ENCODE measurements around the gene UPK3A.

The UPK3A gene

GRCh38 chr22:45303181-45303580, 18.4 kb downstream of the UPK3A start:
- no peaks in the 10 kb centered on the region for H3K9me3 Mint-ChIP-seq
- no peaks in the 10 kb centered on the region for H3K36me3 Mint-ChIP-seq (ENCODE audit: low read depth)
- H3K27ac Mint-ChIP-seq = no peak overlapping the region
- no peaks in the 10 kb centered on the region for H3K4me1 Mint-ChIP-seq
- TF ChIP-seq CTCF (IDR thresholded peaks at IDR 0.05; ENCODE audit: unreplicated experiment in 3 of 3) = no peak
- no peak overlapping the region for H3K4me3 Mint-ChIP-seq
- H3K27me3 Mint-ChIP-seq (ENCODE audit: low read depth) = no peaks in the 10 kb centered on the region

- Mint-ChIP-seq H3K27me3 (ENCODE audit: low read depth) (no peaks in the 10 kb centered on the region), H3K36me3 (ENCODE audit: low read depth) (no peaks in the 10 kb centered on the region), H3K27ac (no peak overlapping the region), H3K4me1 (peaks cover 7% of the 10 kb centered on the region), H3K4me3 (no peak overlapping the region), H3K9me3 (no peaks in the 10 kb centered on the region)
- TF ChIP-seq CTCF (IDR thresholded peaks at IDR 0.05; ENCODE audit: unreplicated experiment in 3 of 3) = no peak
Measured at GRCh38 chr22:45304971-45305370, 20.2 kb downstream of the UPK3A start.

GRCh38 chr22:45305456-45306075, 20.8 kb downstream of the UPK3A start:
- H3K9me3 Mint-ChIP-seq = no peaks in the 10 kb centered on the region

GRCh38 chr22:45306139-45306538, 21.4 kb downstream of the UPK3A start:
- H3K4me1 Mint-ChIP-seq = peaks cover 14% of the 10 kb centered on the region
- no peaks in the 10 kb centered on the region for H3K27me3 Mint-ChIP-seq (ENCODE audit: low read depth)

More at GRCh38 chr22:45305456-45306075, 20.8 kb downstream of the UPK3A start:
- TF ChIP-seq CTCF (IDR thresholded peaks at IDR 0.05; ENCODE audit: unreplicated experiment in 3 of 3) = no peak
- H3K36me3 Mint-ChIP-seq (ENCODE audit: low read depth) = no peaks in the 10 kb centered on the region
- H3K27ac Mint-ChIP-seq = no peak overlapping the region
- peaks cover 8% of the 10 kb centered on the region for H3K4me1 Mint-ChIP-seq
- no peak overlapping the region for H3K4me3 Mint-ChIP-seq
- H3K27me3 Mint-ChIP-seq (ENCODE audit: low read depth) = no peaks in the 10 kb centered on the region

GRCh38 chr22:45308391-45308956, 23.7 kb downstream of the UPK3A start:
- TF ChIP-seq CTCF (IDR thresholded peaks at IDR 0.05; ENCODE audit: unreplicated experiment in 3 of 3) = no peak
- Mint-ChIP-seq H3K27ac (peak overlapping the region; percentile 81 to 90 (median 84)), H3K9me3 (no peaks in the 10 kb centered on the region), H3K4me3 (peak overlapping the region; percentile 78 to 86 (median 84)), H3K36me3 (ENCODE audit: low read depth) (peaks cover 5% of the 10 kb centered on the region), H3K4me1 (peaks cover 22% of the 10 kb centered on the region), H3K27me3 (ENCODE audit: low read depth) (no peaks in the 10 kb centered on the region)

More at GRCh38 chr22:45306139-45306538, 21.4 kb downstream of the UPK3A start:
- H3K4me3 Mint-ChIP-seq = peak overlapping the region in 1 of 3 experiments; percentile 10
- no peak overlapping the region for H3K27ac Mint-ChIP-seq
- H3K36me3 Mint-ChIP-seq (ENCODE audit: low read depth) = no peaks in the 10 kb centered on the region
- H3K9me3 Mint-ChIP-seq = no peaks in the 10 kb centered on the region
- TF ChIP-seq CTCF (IDR thresholded peaks at IDR 0.05; ENCODE audit: unreplicated experiment in 3 of 3) = no peak

GRCh38 chr22:45308957-45309421, 24.2 kb downstream of the UPK3A start:
- Mint-ChIP-seq H3K36me3 (ENCODE audit: low read depth) (peaks cover 5% of the 10 kb centered on the region), H3K27me3 (ENCODE audit: low read depth) (no peaks in the 10 kb centered on the region), H3K9me3 (no peaks in the 10 kb centered on the region), H3K4me1 (peaks cover 22% of the 10 kb centered on the region), H3K4me3 (peak overlapping the region; percentile 78 to 86 (median 84)), H3K27ac (peak overlapping the region; percentile 81 to 90 (median 84))
- TF ChIP-seq CTCF (IDR thresholded peaks at IDR 0.05; ENCODE audit: unreplicated experiment in 3 of 3) = no peak
